K562 (cell line): ENCODE results near the gene NLGN3. TPM values are rescaled to one million over a fixed set of nuclear protein-coding genes. Genes with fewer than 3 reads are reported as not detected.

Experiments
- ATAC-seq: fragments of 200-7000 bp; cut with Tn5 transposase; 3 replicates; pipeline ENCODE4 v1.9.1; 2020; ENCODE audit warnings: moderate library complexity
- BruUV-seq: library from RNA; stranded (reverse); fragments of 400-500 nt; replicated peaks from 2 replicates; lab custom pipeline; 2021; lab: Mats Ljungman, UMichigan
- CTCF ChIA-PET: fragments of 300-600 bp; formaldehyde crosslinking; extraction: SDS; loops from one replicate; lab custom pipeline; 2021; ENCODE audit warnings: low intra/inter-chr PET ratio; lab: Yijun Ruan, JAX
- POLR2A ChIA-PET: fragments of 300-600, 350-650 bp; sonication (Branson Sonifier 250); formaldehyde crosslinking; extraction: SDS; loops from one replicate; lab custom pipeline; 2021; ENCODE audit warnings: antibody characterized with exemption, inconsistent platforms; lab: Yijun Ruan, JAX
- DNase-seq, 4 experiments: peaks; one replicate each; pipeline versions ENCODE4 v3.0.0 to v3.0.0-alpha.2; 2011 to 2018; ENCODE audit warnings: low spot score in 3 of 4, mixed read lengths in 3 of 4; ENCODE audit errors: extremely low read depth in 1 of 4
- FAIRE-seq: peaks from 2 replicates; lab custom pipeline; 2011; peaks lifted over from hg19 to GRCh38; lab: Jason Lieb, UNC
- H2AFZ ChIP-seq: 2 replicates; pipeline ENCODE4 v1.6.0; 2011; ENCODE audit warnings: low read depth, low read length, control low read depth, inconsistent platforms
- H3K27ac ChIP-seq: fragments of 200-600 bp; 3 replicates; pipeline ENCODE4 v1.8.0; 2011; ENCODE audit warnings: low read depth, mild to moderate bottlenecking, control low read depth, inconsistent platforms, low read length, moderate library complexity, mixed read lengths; ENCODE audit errors: extremely low read depth
- H3K27me3 ChIP-seq, 2 experiments: fragments of 300-600 bp in 1 of 2; 2 replicates in 1 of 2; 3 replicates in 1 of 2; pipeline versions ENCODE4 v1.6.0 to v1.8.0; 2011; ENCODE audit warnings: inconsistent platforms in 2 of 2, low read length in 2 of 2, mild to moderate bottlenecking in 1 of 2, mixed read lengths in 1 of 2, moderate library complexity in 1 of 2; ENCODE audit not compliant: control insufficient read depth in 2 of 2, insufficient read depth in 2 of 2
- H3K36me3 ChIP-seq: fragments of 300-600 bp; 3 replicates; pipeline ENCODE4 v1.8.0; 2011; ENCODE audit warnings: mild to moderate bottlenecking, low read length, inconsistent platforms; ENCODE audit not compliant: control insufficient read depth, insufficient read depth
- H3K4me1 ChIP-seq, 2 experiments: fragments of 200-600 bp in 1 of 2; replicated peaks in 1 of 2; 2 replicates in 1 of 2; 3 replicates in 1 of 2; pipeline versions ENCODE4 v1.5.1 to v1.8.0; 2011; ENCODE audit warnings: inconsistent platforms in 2 of 2, low read length in 2 of 2, mild to moderate bottlenecking in 1 of 2, mixed read lengths in 1 of 2, moderate library complexity in 1 of 2; ENCODE audit not compliant: control insufficient read depth in 2 of 2, insufficient read depth in 2 of 2
- H3K4me2 ChIP-seq: 2 replicates; pipeline ENCODE4 v1.6.1; 2011; ENCODE audit warnings: low read length, control low read depth, inconsistent platforms, mixed read lengths; ENCODE audit not compliant: insufficient read depth
- H3K4me3 ChIP-seq: fragments of 200-600 bp; sonication (generic), shearing (Covaris generic); 2 replicates; pipeline ENCODE4 v1.5.1; 2016; ENCODE audit warnings: control low read depth, inconsistent platforms
- H3K79me2 ChIP-seq: fragments of 200-600 bp; 3 replicates; pipeline ENCODE4 v1.8.0; 2011; ENCODE audit warnings: low read length, inconsistent platforms; ENCODE audit not compliant: control insufficient read depth, insufficient read depth
- H3K9ac ChIP-seq, 2 experiments: 2 replicates each; pipeline versions ENCODE4 v1.6.0 to v1.6.1; 2011; ENCODE audit warnings: low read depth in 2 of 2, low read length in 2 of 2, control low read depth in 1 of 2, inconsistent platforms in 1 of 2, mild to moderate bottlenecking in 1 of 2, mixed read lengths in 1 of 2; ENCODE audit not compliant: insufficient read depth in 1 of 2
- H3K9me1 ChIP-seq: one replicate; pipeline ENCODE4 v1.6.0; 2011; ENCODE audit warnings: inconsistent platforms, mild to moderate bottlenecking, low read length, moderate library complexity; ENCODE audit not compliant: control insufficient read depth, insufficient read depth
- H3K9me3 ChIP-seq: replicated peaks from 2 replicates; pipeline ENCODE4 v1.5.1; 2011; ENCODE audit warnings: low read depth, low read length, inconsistent platforms; ENCODE audit not compliant: control insufficient read depth, insufficient read depth
- H4K20me1 ChIP-seq: replicated peaks from 2 replicates; pipeline ENCODE4 v1.6.1; 2011; ENCODE audit warnings: low read length, inconsistent platforms, mixed read lengths; ENCODE audit not compliant: control insufficient read depth, insufficient read depth
- ETS2 ChIP-seq: IDR thresholded peaks from 2 replicates; pipeline ENCODE4 v1.6.1; 2016; ENCODE audit warnings: borderline replicate concordance, missing genetic modification characterization, mild to moderate bottlenecking, moderate library complexity, missing compliant biosample characterization; ENCODE audit not compliant: poor library complexity, severe bottlenecking
- WGBS: fragments of 100-300 bp; shearing (Covaris generic); methylation state at CpG from one replicate; pipeline ENCODE4 v1.1.6; 2016; ENCODE audit warnings: low coverage, mixed read lengths; ENCODE audit not compliant: insufficient coverage; ENCODE audit errors: missing lambda C conversion rate; 5-methylcytosine and 5-hydroxymethylcytosine counted together
- in situ Hi-C: fragments of 300-500 bp; cut with MboI; formaldehyde crosslinking; loops from 4 replicates; pipeline ENCODE4 v1.15.0; 2018; ENCODE audit warnings: inconsistent platforms, mixed read lengths
- intact Hi-C: fragments of 100-400 bp; cut with micrococcal nuclease; formaldehyde crosslinking; loops from 2 replicates; pipeline ENCODE4 v1.14.2; 2022
- polyA plus RNA-seq, 8 experiments: library from polyadenylated mRNA; depleted of rRNA in 4 of 8; stranded (reverse) in 5 of 8; unstranded in 3 of 8; fragments of >200 nt; fragmentation: Nextera tagmentation in 2 of 8; fragmentation: Illumina TruSeq in 1 of 8; extraction: Ambion mirVana in 2 of 8; extraction: Trizol in 1 of 8; gene quantifications; 2 replicates each; pipeline versions ENCODE4 v1.2.1 to v1.2.3, GENCODE V29; 2011 to 2014; ENCODE audit warnings: inconsistent platforms in 1 of 8, missing spikeins in 1 of 8
- total RNA-seq, 7 experiments: library from RNA; depleted of rRNA in 6 of 7; stranded (reverse); fragments of >200 nt in 6 of 7; fragmentation: Illumina TruSeq in 2 of 7; extraction: Trizol in 2 of 7; gene quantifications; 2 replicates each; pipeline versions ENCODE4 v1.2.1 to v1.2.3, GENCODE V29; 2011 to 2021; ENCODE audit warnings: low replicate concordance in 1 of 7
- TF ChIP-seq, protein P1 (sequence below): conservative IDR thresholded peaks from 2 replicates; pipeline ENCODE4 v1.6.1; 2011; ENCODE audit warnings: low read depth, mild to moderate bottlenecking, low read length; ENCODE audit not compliant: control insufficient read depth
- TF ChIP-seq, protein P2 (sequence below), 2 experiments: fragments of 200-800 bp in 1 of 2; sonication (Bioruptor generic) in 1 of 2; sonication (generic) in 1 of 2; formaldehyde crosslinking in 1 of 2; IDR thresholded peaks in 1 of 2; conservative IDR thresholded peaks in 1 of 2; 2 replicates each; pipeline versions ENCODE4 v1.5.0 to v1.6.1; 2016 to 2020; ENCODE audit warnings: missing compliant biosample characterization in 1 of 2, missing genetic modification characterization in 1 of 2, missing genetic modification reagents in 1 of 2
- TF ChIP-seq, protein P3 (sequence below): fragments of 450-650 bp; formaldehyde crosslinking; IDR thresholded peaks from 2 replicates; pipeline ENCODE4 v1.4.0; 2020; ENCODE audit warnings: mild to moderate bottlenecking, moderate library complexity

Gene NLGN3
- total and polyA plus RNA-seq, 9 of the 15 experiments (the other 6 are each of a cell fraction or from before 2014, with no cell fraction given) = 0.03 to 0.86 (median 0.25) TPM

DNA sequence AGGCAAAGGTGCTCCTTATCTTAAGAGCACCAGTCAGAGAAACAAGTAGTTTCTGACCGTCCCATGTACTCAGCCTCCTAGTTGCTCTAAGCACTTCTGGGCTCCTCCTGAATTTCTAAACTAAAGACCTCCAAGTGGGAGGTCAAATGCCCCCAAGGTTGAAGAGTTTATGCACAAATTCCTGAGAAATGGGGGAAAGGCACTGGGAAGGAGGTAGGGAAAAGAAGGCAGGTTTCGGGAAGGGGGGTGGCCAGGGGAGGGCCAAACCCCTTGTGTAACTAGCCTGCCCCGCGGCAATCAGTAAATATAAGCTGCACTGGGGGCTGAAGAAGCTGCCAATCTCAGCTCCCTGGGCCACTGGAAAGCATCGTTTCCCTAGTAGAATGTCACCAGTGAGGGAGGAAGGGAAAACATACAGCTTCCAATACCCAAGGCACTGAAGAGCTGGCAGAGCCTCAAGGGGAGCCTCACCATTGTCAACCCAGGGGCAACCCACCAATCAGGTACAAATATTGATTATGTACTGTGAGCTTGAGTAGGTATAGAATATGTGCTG, 45.6 kb upstream of the NLGN3 start (continued):
- no peak for TF ChIP-seq ETS2 (tag)
- TF ChIP-seq, protein P1, sequence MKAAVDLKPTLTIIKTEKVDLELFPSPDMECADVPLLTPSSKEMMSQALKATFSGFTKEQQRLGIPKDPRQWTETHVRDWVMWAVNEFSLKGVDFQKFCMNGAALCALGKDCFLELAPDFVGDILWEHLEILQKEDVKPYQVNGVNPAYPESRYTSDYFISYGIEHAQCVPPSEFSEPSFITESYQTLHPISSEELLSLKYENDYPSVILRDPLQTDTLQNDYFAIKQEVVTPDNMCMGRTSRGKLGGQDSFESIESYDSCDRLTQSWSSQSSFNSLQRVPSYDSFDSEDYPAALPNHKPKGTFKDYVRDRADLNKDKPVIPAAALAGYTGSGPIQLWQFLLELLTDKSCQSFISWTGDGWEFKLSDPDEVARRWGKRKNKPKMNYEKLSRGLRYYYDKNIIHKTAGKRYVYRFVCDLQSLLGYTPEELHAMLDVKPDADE = no peak

DNA sequence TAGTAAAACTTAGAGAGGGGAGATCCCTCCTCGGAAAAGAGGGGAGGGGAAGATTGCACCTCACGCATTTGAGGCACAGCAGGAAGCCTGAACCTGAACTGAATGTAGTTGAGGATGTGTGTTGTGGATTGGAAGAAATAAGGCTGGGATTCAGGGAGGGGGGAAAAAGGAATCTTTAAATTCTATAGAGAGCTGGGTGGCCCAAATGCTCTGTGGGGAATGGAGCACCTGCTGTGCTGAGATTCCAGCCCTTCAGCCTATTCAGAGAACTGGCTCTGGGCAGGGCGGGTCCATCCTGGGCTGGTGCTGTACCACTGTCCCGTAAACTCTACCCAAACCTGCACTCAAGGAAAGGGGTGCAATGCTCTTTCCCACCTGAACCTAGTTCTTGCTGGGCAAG, 44.9 kb upstream of the NLGN3 start:
- 60% methylated on average over 2 of the region's 4 CpGs for WGBS
- DNase-seq = no peak
- no peak overlapping the region for H3K27ac ChIP-seq
- in situ Hi-C loops = loop anchor here (5.0 kb wide), 1 partner anchor 78 kb away; no protein-coding TSS in a partner anchor
- peaks cover 21% of the 10 kb centered on the region for H3K79me2 ChIP-seq
- BruUV-seq = no TSS peak
- no peak overlapping the region for H3K4me2 ChIP-seq
- H3K27me3 ChIP-seq = no peaks in the 10 kb centered on the region
- intact Hi-C loops = no loop called here
- ChIA-PET CTCF (interaction anchor here (1.5 kb wide), 1 partner anchor 29 kb away, joined by 6 read pairs; no protein-coding TSS in a partner anchor), POLR2A (interaction anchor here (0.6 kb wide), 1 partner anchor 202 kb away, joined by 3 read pairs; the partner anchor contains the start of gene ITGB1BP2)
- no peak for FAIRE-seq
- peaks cover 3% of the 10 kb centered on the region; the same call in 1 of the 3 replicates for H3K36me3 ChIP-seq
- H3K9me3 ChIP-seq = no peaks in the 10 kb centered on the region
- no peak for ATAC-seq
- H3K4me1 ChIP-seq = peaks cover 40 to 46% of the 10 kb centered on the region in 2 experiments
- H4K20me1 ChIP-seq = no peaks in the 10 kb centered on the region
- no peaks in the 10 kb centered on the region for H3K9me1 ChIP-seq
- no peak overlapping the region for H3K4me3 ChIP-seq
- no peak overlapping the region for H2AFZ ChIP-seq
- no peak overlapping the region for H3K9ac ChIP-seq
- TF ChIP-seq, protein P2, sequence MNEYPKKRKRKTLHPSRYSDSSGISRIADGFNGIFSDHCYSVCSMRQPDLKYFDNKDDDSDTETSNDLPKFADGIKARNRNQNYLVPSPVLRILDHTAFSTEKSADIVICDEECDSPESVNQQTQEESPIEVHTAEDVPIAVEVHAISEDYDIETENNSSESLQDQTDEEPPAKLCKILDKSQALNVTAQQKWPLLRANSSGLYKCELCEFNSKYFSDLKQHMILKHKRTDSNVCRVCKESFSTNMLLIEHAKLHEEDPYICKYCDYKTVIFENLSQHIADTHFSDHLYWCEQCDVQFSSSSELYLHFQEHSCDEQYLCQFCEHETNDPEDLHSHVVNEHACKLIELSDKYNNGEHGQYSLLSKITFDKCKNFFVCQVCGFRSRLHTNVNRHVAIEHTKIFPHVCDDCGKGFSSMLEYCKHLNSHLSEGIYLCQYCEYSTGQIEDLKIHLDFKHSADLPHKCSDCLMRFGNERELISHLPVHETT (CRISPR knock-in tag; conservative IDR thresholded peaks at IDR 0.05 in 1 of 2, IDR thresholded peaks at IDR 0.05 in 1 of 2) = no peak
- TF ChIP-seq, protein P3, sequence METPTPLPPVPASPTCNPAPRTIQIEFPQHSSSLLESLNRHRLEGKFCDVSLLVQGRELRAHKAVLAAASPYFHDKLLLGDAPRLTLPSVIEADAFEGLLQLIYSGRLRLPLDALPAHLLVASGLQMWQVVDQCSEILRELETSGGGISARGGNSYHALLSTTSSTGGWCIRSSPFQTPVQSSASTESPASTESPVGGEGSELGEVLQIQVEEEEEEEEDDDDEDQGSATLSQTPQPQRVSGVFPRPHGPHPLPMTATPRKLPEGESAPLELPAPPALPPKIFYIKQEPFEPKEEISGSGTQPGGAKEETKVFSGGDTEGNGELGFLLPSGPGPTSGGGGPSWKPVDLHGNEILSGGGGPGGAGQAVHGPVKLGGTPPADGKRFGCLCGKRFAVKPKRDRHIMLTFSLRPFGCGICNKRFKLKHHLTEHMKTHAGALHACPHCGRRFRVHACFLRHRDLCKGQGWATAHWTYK (CRISPR knock-in tag) = no peak
